H54 (cell line): ENCODE results near the gene PCBP4.

Source experiments
- DNase-seq: peaks from one replicate; pipeline ENCODE4 v3.0.0; 2011; ENCODE audit warnings: low spot score, mixed read lengths; ENCODE audit not compliant: insufficient read length
- FAIRE-seq: peaks from 3 replicates; lab custom pipeline; 2011; peaks lifted over from hg19 to GRCh38; lab: Jason Lieb, UNC
- POLR2A ChIP-seq: IDR thresholded peaks from 2 replicates; pipeline ENCODE4 v1.6.1; 2011; ENCODE audit warnings: low read depth, mild to moderate bottlenecking, low read length

Gene PCBP4

GRCh38 chr3:51986010-51986947, 19.0 kb upstream of the PCBP4 start:
- no peak for TF ChIP-seq POLR2A
- FAIRE-seq: no peak
- DNase-seq: no peak

- TF ChIP-seq POLR2A: no peak
- FAIRE-seq: no peak
- DNase-seq: no peak
Observed at GRCh38 chr3:51985063-51985462, 17.8 kb upstream of the PCBP4 start.

GRCh38 chr3:51984269-51984647, 17.0 kb upstream of the PCBP4 start:
- no peak for TF ChIP-seq POLR2A
- FAIRE-seq: no peak
- no peak for DNase-seq

- no peak for TF ChIP-seq POLR2A
- FAIRE-seq (no peak), DNase-seq (no peak)
Observed at GRCh38 chr3:51983578-51984268, 16.5 kb upstream of the PCBP4 start.

GRCh38 chr3:51982838-51983577, 15.8 kb upstream of the PCBP4 start, which contains the start of gene ACY1:
Gene ACY1, plus strand, starts transcription at chr3:51983535. Its CDS starts 530 bp downstream, at chr3:51984065.
- FAIRE-seq (no peak), DNase-seq (peak; percentile 95)
- TF ChIP-seq POLR2A: peak; percentile 59

- FAIRE-seq: no peak
Observed at GRCh38 chr3:51982352-51982837, 15.1 kb upstream of the PCBP4 start.

GRCh38 chr3:51980253-51980652, 13.0 kb upstream of the PCBP4 start:
- FAIRE-seq: no peak
- no peak for TF ChIP-seq POLR2A
- no peak for DNase-seq

More at GRCh38 chr3:51982352-51982837, 15.1 kb upstream of the PCBP4 start:
- no peak for TF ChIP-seq POLR2A
- DNase-seq: peak; percentile 81

- no peak for DNase-seq
- no peak for FAIRE-seq
- no peak for TF ChIP-seq POLR2A
Observed at GRCh38 chr3:51978143-51978502, 10.9 kb upstream of the PCBP4 start.

GRCh38 chr3:51977446-51978142, 10.3 kb upstream of the PCBP4 start:
- DNase-seq: no peak
- no peak for FAIRE-seq
- TF ChIP-seq POLR2A: no peak

GRCh38 chr3:51975852-51976549, 8.7 kb upstream of the PCBP4 start:
- no peak for DNase-seq
- TF ChIP-seq POLR2A: no peak
- FAIRE-seq: no peak

GRCh38 chr3:51974963-51975851, 8.0 kb upstream of the PCBP4 start, which contains the start of gene ABHD14A:
Gene ABHD14A, plus strand, starts transcription at chr3:51975064. Its CDS starts 72 bp downstream, at chr3:51975136.
- TF ChIP-seq POLR2A: peak; percentile 65
- no peak for FAIRE-seq
- peak; percentile 86 for DNase-seq

GRCh38 chr3:51974277-51974962, 7.2 kb upstream of the PCBP4 start:
- no peak for FAIRE-seq

More at GRCh38 chr3:51974277-51974962, 7.2 kb upstream of the PCBP4 start:
- TF ChIP-seq POLR2A: no peak
- DNase-seq: no peak
